Activated naive CD4-positive, alpha-beta T cell treated with Interleukin-2 at 50 U/mL for 16 hours (primary cell): ENCODE data around the gene GPC5.
A peak's percentile ranks its signal among the peaks of the same experiment; 100 is the strongest.
"Not testable (repeated sequence)": the region's sequence is repeated elsewhere in the genome, so short reads cannot be mapped to it uniquely, and the experiment has no call there.

ENCODE experiments used
- DNase-seq: peaks from one replicate; pipeline ENCODE4 v3.0.0-alpha.2; 2020

The GPC5 gene

GRCh38 chr13:91398413-91399188 is at the start of gene GPC5:
Gene GPC5, plus strand, starts transcription at chr13:91398621.
- peak; percentile 85 for DNase-seq

GRCh38 chr13:91348906-91349435 is 49.5 kb upstream of the GPC5 start:
- DNase-seq = peak; percentile 94

- DNase-seq = no peak
These were observed 48.2 kb upstream of the GPC5 start for GRCh38 chr13:91349992-91350911.

- DNase-seq = no peak
These were observed 47.3 kb upstream of the GPC5 start for GRCh38 chr13:91351123-91351522.

GRCh38 chr13:91351980-91352379 is 46.4 kb upstream of the GPC5 start:
- no peak for DNase-seq

GRCh38 chr13:91352891-91353290 is 45.5 kb upstream of the GPC5 start:
- DNase-seq = not testable (repeated sequence)

- no peak for DNase-seq
These were observed 44.9 kb upstream of the GPC5 start for GRCh38 chr13:91353494-91353893.

- DNase-seq = no peak
These were observed 43.2 kb upstream of the GPC5 start for GRCh38 chr13:91355099-91355825.

DNA sequence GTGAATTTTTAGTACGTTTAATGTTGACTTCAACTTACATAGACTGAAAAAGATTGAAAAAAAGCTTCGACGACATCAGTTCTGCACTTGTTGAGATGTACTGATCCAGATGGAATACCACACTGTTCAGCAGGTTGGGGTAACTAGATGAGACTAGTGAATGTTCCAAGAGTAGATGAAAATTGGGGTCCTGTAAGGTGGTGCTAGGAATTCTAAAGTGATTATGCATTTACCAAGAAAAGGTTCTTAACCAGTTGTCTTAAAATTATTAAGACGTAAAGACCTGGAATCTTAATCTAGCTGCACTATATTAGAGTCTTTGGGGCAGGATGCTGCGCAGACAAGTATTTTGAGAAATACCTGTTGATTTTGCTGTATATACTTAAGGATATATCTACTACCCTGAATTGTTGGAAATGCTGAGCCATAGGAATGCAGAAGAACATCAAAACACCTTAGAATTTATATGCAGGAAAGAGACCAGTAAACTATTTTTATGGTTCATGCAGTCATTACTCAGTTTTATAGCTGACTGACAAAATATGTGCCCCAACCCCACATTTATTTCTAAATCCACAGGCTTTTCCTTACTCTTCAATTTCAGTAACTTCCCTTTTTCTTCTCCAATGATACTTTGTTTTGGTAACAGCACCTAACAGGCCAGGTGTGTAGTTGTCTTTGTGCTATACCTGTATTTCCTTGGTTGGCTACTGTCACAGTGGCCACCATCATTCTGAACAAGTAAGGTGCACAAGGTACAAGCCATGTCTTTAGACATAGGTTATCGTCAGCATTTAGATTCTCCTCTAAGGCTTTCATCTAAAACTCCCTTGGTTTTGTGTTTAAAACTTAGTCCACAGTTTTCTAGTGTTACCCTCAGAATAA is 42.4 kb upstream of the GPC5 start:
- no peak for DNase-seq

DNA sequence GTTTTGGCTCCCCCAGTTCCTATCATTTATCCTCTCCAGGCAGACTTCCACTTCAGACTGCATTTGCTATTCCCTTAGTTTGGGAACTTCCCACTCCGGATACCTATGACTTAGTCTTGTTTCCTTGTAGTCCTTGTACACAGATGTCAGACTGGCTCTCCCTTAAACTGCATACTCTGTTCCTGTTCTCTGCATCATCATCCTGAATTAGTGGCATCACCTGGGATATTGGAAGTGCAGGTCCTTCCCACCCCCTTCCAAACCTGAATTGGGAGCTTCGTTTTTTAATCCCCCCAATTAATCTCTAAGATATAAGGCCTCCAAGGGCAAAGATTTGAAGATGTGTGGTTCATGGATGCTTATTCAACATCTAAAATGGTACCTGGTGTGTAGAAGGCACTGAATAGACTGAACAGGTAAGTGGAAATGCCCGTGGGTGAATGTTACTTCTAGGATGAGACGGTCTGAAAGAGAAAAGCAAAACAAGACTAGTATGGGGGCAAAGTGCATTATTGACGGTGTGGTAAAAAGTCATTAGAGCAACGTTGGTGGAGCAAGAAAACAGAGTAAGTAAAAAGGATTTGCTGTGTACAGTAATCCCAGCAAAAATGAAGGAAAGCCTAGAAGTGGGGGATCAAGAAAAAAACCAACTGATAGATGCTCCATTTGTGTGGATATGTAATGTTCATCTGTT is 41.4 kb upstream of the GPC5 start:
- DNase-seq = no peak

GRCh38 chr13:91357613-91358386 is 40.6 kb upstream of the GPC5 start:
- no peak for DNase-seq

GRCh38 chr13:91358387-91358782 is 40.0 kb upstream of the GPC5 start:
- DNase-seq = no peak

GRCh38 chr13:91359111-91359510 is 39.3 kb upstream of the GPC5 start:
- DNase-seq = no peak

DNA sequence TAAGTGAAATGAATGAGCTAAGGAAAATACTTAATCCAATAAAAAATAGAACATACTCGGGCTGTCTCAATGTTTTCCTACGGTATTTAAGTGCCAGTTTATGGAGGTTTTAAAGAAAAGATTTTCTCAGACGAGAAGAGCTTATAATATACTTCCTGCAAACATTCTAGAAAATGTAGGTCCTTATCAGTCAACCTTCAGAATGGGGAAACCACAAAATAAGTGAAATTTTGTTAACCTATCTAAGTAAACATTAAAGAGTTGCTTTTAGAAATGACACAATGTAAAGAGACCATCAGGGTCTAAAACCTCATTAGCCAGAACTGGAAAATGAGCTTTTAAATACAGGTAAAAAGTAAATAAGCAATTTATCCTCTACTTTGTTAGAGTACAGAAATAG is 38.8 kb upstream of the GPC5 start:
- DNase-seq = no peak

GRCh38 chr13:91360246-91360751 is 38.1 kb upstream of the GPC5 start:
- no peak for DNase-seq

GRCh38 chr13:91361755-91362271 is 36.6 kb upstream of the GPC5 start:
- DNase-seq = no peak

- no peak for DNase-seq
These were observed 35.5 kb upstream of the GPC5 start for GRCh38 chr13:91362908-91363307.

- DNase-seq = no peak
These were observed 30.3 kb upstream of the GPC5 start for GRCh38 chr13:91368101-91368500.

- DNase-seq = no peak
These were observed 29.6 kb upstream of the GPC5 start for GRCh38 chr13:91368676-91369440.
